Body of pancreas (tissue), 4 donors: ENCODE data around the gene ISX.

ENCODE experiments used
- CTCF ChIP-seq, 7 experiments: fragments of 450-650 bp in 4 of 7; fragments of 200-600 bp in 3 of 7; sonication (generic) in 3 of 7; IDR thresholded peaks; one replicate each; pipeline ENCODE4 v1.5.1; 2016 to 2019; ENCODE audit warnings: antibody characterized with exemption in 7 of 7
- POLR2A ChIP-seq, 3 donors: fragments of 450-650 bp; IDR thresholded peaks; one replicate each; pipeline ENCODE4 v1.6.1; 2016; ENCODE audit warnings: antibody characterized with exemption in 3 of 3, mild to moderate bottlenecking in 2 of 3

GRCh38 chr22:35133702-35134380 is 67.9 kb downstream of the ISX start:
- no peak for TF ChIP-seq CTCF (IDR thresholded peaks at IDR 0.05)
- no peak for TF ChIP-seq POLR2A (IDR thresholded peaks at IDR 0.05)
